HG03135 (cell line): ENCODE results near the gene MAPT.

Experiments
- ATAC-seq: cut with Tn5 transposase; IDR thresholded peaks from one replicate; pipeline ENCODE4 v1.9.1; 2021; ENCODE audit warnings: mild to moderate bottlenecking, moderate library complexity; ENCODE audit not compliant: unreplicated experiment

The MAPT gene

GRCh38 chr17:45969726-45970125 lies 75.4 kb downstream of the MAPT start:
- no peak for ATAC-seq

- no peak for ATAC-seq
These were observed 76.3 kb downstream of the MAPT start for GRCh38 chr17:45970659-45971058.

- no peak for ATAC-seq
These were observed 77.4 kb downstream of the MAPT start for GRCh38 chr17:45971698-45972141.

- ATAC-seq = no peak
These were observed 78.2 kb downstream of the MAPT start for GRCh38 chr17:45972531-45972930.

- no peak for ATAC-seq
These were observed 78.9 kb downstream of the MAPT start for GRCh38 chr17:45973099-45973780.

- no peak for ATAC-seq
These were observed 79.8 kb downstream of the MAPT start for GRCh38 chr17:45973946-45974859.

- no peak for ATAC-seq
These were observed 80.7 kb downstream of the MAPT start for GRCh38 chr17:45974916-45975630.

- no peak for ATAC-seq
These were observed 81.4 kb downstream of the MAPT start for GRCh38 chr17:45975640-45976295.

- ATAC-seq = no peak
These were observed 82.0 kb downstream of the MAPT start for GRCh38 chr17:45976391-45976754.

GRCh38 chr17:45976755-45977505 lies 82.6 kb downstream of the MAPT start:
- no peak for ATAC-seq

- no peak for ATAC-seq
These were observed 83.1 kb downstream of the MAPT start for GRCh38 chr17:45977506-45977824.

- ATAC-seq = no peak
These were observed 83.7 kb downstream of the MAPT start for GRCh38 chr17:45977976-45978626.

GRCh38 chr17:45979137-45979536 lies 84.8 kb downstream of the MAPT start:
- no peak for ATAC-seq

- no peak for ATAC-seq
These were observed 86.5 kb downstream of the MAPT start for GRCh38 chr17:45980855-45981254.

GRCh38 chr17:45981306-45981705 lies 87.0 kb downstream of the MAPT start:
- no peak for ATAC-seq

- no peak for ATAC-seq
These were observed 88.6 kb downstream of the MAPT start for GRCh38 chr17:45982791-45983613.

- ATAC-seq = no peak
These were observed 89.4 kb downstream of the MAPT start for GRCh38 chr17:45983614-45984310.

- no peak for ATAC-seq
These were observed 90.0 kb downstream of the MAPT start for GRCh38 chr17:45984368-45984767.
